HFFc6 (cell line): Measurements from ENCODE around the gene EVPL. TPM values are rescaled to one million over a fixed set of nuclear protein-coding genes. Genes with fewer than 3 reads are reported as not detected.
A peak's percentile ranks its signal among the peaks of the same experiment; 100 is the strongest.

Experiments
- DNase-seq: peaks from one replicate; pipeline ENCODE4 v3.0.0-alpha.2; 2018
- H3K27ac Mint-ChIP-seq: 2 replicates; pipeline ENCODE4 v1.8.0; 2020; ENCODE audit warnings: mild to moderate bottlenecking, mixed read lengths
- H3K27me3 Mint-ChIP-seq: 2 replicates; pipeline ENCODE4 v1.8.0; 2021; ENCODE audit warnings: mild to moderate bottlenecking, moderate library complexity, mixed read lengths; ENCODE audit not compliant: insufficient read depth
- H3K36me3 Mint-ChIP-seq: 2 replicates; pipeline ENCODE4 v1.8.0; 2021; ENCODE audit warnings: low read depth, mixed read lengths
- H3K4me1 Mint-ChIP-seq: 2 replicates; pipeline ENCODE4 v1.8.0; 2020; ENCODE audit warnings: low read depth, mixed read lengths
- H3K4me3 Mint-ChIP-seq: 2 replicates; pipeline ENCODE4 v1.8.0; 2020; ENCODE audit warnings: mild to moderate bottlenecking, moderate library complexity, mixed read lengths
- H3K9me3 Mint-ChIP-seq: 2 replicates; pipeline ENCODE4 v1.8.0; 2020; ENCODE audit warnings: mild to moderate bottlenecking, mixed read lengths
- total RNA-seq, 6 experiments: library from RNA; stranded (reverse); fragmentation: NEBNext Ultra II Directional; extraction: Animal tissue kit (Norgen Biotek cat#: 25700); gene quantifications; 2 replicates in 1 of 6; 3 replicates in 5 of 6; pipeline ENCODE4 v1.2.3, GENCODE V29; 2021
- TF ChIP-seq, protein P1 (sequence below): fragments of 200-600 bp; sonication (generic); IDR thresholded peaks from 2 replicates; pipeline ENCODE4 v1.5.0; 2021; ENCODE audit warnings: antibody characterized with exemption, mild to moderate bottlenecking

EVPL gene
- total RNA-seq, 6 experiments from 2014 or later = not detected

DNA sequence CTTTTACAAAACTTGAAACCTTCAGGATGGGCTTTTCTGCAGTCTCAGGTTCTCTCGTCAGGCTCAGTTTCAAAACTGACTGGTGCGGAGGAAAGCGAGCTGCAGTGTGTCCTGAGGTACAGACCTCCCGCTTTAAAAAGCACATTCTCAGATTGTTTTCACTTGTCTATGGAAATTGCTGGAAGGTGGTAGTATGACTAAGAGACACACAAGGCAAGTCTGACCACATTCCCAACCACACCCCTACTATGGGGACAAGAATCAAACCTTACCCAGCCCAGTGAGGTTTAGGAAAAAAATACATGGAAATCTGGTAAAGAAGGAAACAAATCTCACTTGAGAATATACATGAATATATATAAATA is 27.0 kb upstream of the EVPL start:
- Mint-ChIP-seq H3K4me1 (peaks cover 22% of the 10 kb centered on the region), H3K36me3 (peaks cover 68% of the 10 kb centered on the region), H3K27me3 (no peaks in the 10 kb centered on the region; the same call in 1 of the 2 replicates), H3K27ac (0 out of 2 replicates have a peak overlapping the region, but pooled peaks have one; percentile 14), H3K9me3 (no peaks in the 10 kb centered on the region), H3K4me3 (no peak overlapping the region)
- DNase-seq = peak; percentile 22
- TF ChIP-seq, protein P1, sequence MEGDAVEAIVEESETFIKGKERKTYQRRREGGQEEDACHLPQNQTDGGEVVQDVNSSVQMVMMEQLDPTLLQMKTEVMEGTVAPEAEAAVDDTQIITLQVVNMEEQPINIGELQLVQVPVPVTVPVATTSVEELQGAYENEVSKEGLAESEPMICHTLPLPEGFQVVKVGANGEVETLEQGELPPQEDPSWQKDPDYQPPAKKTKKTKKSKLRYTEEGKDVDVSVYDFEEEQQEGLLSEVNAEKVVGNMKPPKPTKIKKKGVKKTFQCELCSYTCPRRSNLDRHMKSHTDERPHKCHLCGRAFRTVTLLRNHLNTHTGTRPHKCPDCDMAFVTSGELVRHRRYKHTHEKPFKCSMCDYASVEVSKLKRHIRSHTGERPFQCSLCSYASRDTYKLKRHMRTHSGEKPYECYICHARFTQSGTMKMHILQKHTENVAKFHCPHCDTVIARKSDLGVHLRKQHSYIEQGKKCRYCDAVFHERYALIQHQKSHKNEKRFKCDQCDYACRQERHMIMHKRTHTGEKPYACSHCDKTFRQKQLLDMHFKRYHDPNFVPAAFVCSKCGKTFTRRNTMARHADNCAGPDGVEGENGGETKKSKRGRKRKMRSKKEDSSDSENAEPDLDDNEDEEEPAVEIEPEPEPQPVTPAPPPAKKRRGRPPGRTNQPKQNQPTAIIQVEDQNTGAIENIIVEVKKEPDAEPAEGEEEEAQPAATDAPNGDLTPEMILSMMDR = no peak

- Mint-ChIP-seq H3K9me3 (no peaks in the 10 kb centered on the region), H3K4me1 (peaks cover 28% of the 10 kb centered on the region)
Observed at GRCh38 chr17:76053246-76054111, 26.4 kb upstream of the EVPL start.

DNA sequence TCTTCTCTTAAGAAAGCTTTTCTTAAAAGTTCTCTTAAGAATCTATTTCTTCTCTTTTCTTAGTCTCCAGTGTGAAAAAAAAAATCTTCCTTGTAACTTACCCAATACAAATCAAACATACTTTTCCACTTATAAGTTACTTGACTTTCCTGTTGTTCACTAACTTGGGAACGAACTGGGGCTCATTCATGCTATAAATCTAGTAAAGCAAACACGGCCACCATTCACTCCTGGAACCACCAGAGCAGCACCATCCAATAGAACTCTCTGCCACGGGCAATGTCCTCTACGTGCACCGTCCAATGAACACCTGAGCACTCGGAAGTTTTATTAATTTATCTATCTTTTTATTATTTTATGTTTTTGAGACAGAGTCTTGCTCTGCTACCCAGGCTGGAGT is 24.5 kb upstream of the EVPL start:
- H3K36me3 Mint-ChIP-seq = peaks cover 66% of the 10 kb centered on the region
- DNase-seq = no peak
- TF ChIP-seq, protein P1 = no peak
- no peak overlapping the region for H3K4me3 Mint-ChIP-seq
- no peak overlapping the region for H3K27ac Mint-ChIP-seq
- peaks cover 33% of the 10 kb centered on the region for H3K4me1 Mint-ChIP-seq
- no peaks in the 10 kb centered on the region; the same call in 1 of the 2 replicates for H3K27me3 Mint-ChIP-seq
- no peaks in the 10 kb centered on the region for H3K9me3 Mint-ChIP-seq

More at GRCh38 chr17:76053246-76054111, 26.4 kb upstream of the EVPL start:
- no peak overlapping the region for H3K27ac Mint-ChIP-seq
- DNase-seq = no peak
- no peak overlapping the region for H3K4me3 Mint-ChIP-seq
- H3K36me3 Mint-ChIP-seq = peaks cover 70% of the 10 kb centered on the region
- H3K27me3 Mint-ChIP-seq = no peaks in the 10 kb centered on the region; the same call in 1 of the 2 replicates
- TF ChIP-seq, protein P1 = no peak

DNA sequence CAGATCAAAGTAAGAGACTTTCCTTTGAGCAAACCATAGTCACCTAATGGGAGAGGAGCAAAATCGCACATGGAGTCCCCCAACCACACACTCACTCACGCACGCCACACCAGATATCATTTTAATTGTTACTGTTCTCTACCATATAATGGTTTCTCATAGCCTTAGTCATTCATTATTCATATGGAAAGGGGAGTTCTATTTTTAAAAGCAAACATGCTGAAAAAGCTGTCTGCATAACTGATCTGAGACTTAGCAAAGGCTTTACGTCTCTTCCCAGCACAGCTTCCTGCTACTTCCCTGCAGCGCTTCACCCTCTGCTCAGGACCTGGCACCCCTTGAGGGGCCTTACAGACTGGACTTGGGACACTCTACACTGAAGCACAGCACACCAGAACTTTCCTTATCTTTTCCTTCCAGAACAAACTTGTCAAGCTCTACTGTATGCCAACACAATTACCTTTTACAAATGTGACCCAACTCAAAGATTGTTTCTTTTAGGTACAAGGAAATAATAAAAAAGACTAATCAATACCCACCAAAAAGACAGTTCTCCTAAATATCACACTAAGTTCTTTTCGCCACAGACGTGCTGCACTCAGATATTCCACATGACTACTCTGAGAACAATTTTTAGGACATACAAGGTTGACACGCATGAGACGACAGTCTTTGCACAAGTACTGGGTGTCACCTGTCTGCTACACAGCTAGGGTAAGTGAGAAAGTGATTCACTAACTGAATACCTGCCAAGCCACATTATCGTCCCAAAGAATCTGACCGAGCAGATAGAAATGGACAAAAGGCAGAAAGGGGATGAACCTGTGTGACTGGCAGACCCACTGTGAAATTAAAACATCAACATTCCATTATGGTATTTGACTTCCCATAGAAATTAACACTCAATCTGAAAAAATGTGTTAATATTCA is 23.7 kb upstream of the EVPL start:
- no peak for DNase-seq

More for the DNA sequence above, 23.7 kb upstream of the EVPL start:
- H3K4me3 Mint-ChIP-seq = no peak overlapping the region
- peaks cover 33% of the 10 kb centered on the region for H3K4me1 Mint-ChIP-seq
- TF ChIP-seq, protein P1 = no peak
- no peak overlapping the region for H3K27ac Mint-ChIP-seq
- H3K27me3 Mint-ChIP-seq = no peaks in the 10 kb centered on the region; the same call in 1 of the 2 replicates
- H3K9me3 Mint-ChIP-seq = no peaks in the 10 kb centered on the region
- peaks cover 59% of the 10 kb centered on the region for H3K36me3 Mint-ChIP-seq
